Measurements from ENCODE around the gene POU6F2. TPM values are rescaled to one million over a fixed set of nuclear protein-coding genes. Genes with fewer than 3 reads are reported as not detected.

Gene POU6F2
- polyA plus RNA-seq, 2 of the 4 experiments (the other 2 are of a cell fraction) = not detected

DNA sequence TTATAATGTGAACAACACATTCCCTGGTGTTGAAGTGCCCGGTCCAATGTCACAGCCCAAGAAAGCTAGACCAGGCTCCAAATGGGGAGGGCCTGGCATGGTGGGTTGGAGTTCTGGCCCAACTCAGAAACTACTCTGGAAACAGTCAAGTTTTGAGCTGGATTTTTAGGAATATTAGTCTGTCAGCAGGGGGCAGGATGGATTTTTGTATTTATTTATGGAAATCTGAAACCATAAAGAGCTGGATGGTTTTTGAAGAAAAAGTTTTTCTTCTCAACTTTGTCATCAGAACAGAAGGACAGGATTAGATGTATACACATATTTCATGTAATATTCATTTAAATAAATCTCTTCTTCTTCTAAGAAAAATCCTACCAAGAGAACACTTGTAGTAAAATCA is 97.5 kb downstream of the POU6F2 start (continued):
- TF ChIP-seq, protein P1, sequence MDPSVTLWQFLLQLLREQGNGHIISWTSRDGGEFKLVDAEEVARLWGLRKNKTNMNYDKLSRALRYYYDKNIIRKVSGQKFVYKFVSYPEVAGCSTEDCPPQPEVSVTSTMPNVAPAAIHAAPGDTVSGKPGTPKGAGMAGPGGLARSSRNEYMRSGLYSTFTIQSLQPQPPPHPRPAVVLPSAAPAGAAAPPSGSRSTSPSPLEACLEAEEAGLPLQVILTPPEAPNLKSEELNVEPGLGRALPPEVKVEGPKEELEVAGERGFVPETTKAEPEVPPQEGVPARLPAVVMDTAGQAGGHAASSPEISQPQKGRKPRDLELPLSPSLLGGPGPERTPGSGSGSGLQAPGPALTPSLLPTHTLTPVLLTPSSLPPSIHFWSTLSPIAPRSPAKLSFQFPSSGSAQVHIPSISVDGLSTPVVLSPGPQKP (IDR thresholded peaks at IDR 0.05; ENCODE audit: low read depth, low read length) = no peak
- TF ChIP-seq RAD21 (conservative IDR thresholded peaks at IDR 0.05 in 1 of 2, IDR thresholded peaks at IDR 0.05 in 1 of 2) (no peak; a peak in 1 of 5 replicates), NFE2L2 (conservative IDR thresholded peaks at IDR 0.05; ENCODE audit: low read length) (no peak)

DNA sequence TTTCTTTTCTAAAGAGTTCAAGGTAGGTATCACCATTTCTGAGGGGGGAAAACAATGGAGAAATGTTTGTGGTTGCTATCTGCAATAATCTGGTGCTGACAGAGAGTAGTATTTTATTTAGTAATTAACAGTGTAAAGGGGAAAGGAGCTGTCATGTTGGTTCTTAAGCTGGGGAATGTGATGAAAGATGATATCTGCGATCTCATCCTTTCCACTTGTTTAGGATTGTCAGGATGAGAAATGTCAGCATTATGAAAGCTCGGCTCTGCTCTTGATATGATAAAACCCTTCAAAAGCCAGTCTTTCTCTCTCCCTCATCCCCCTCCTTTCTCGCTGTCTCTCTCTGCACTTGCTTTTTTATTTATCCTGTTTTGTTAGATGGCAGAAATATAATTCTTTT is 106.1 kb downstream of the POU6F2 start:
- no peak for ATAC-seq
- WGBS (ENCODE audit: missing lambda C conversion rate) = 45% methylated on average over 3 of the region's 3 CpGs
- no peak for DNase-seq (ENCODE audit: low read depth in 1 of 2, low spot score in 1 of 2)
- Histone ChIP-seq H3K4me2 (no peak overlapping the region), H3K4me3 (no peak overlapping the region), H3K9me3 (no peaks in the 10 kb centered on the region), H3K27ac (no peak overlapping the region), H3K4me1 (no peaks in the 10 kb centered on the region)
- no peak for FAIRE-seq
- TF ChIP-seq RAD21 (conservative IDR thresholded peaks at IDR 0.05 in 1 of 2, IDR thresholded peaks at IDR 0.05 in 1 of 2) = no peak
- TF ChIP-seq RNF2 (IDR thresholded peaks at IDR 0.05; ENCODE audit: borderline replicate concordance, low read depth) = no peak
- TF ChIP-seq PHF8 (IDR thresholded peaks at IDR 0.05; ENCODE audit: borderline replicate concordance, low read depth) = no peak
- no peak for TF ChIP-seq ESRRA (IDR thresholded peaks at IDR 0.05; ENCODE audit: borderline replicate concordance, low read length)
- no peak for TF ChIP-seq MAFK (IDR thresholded peaks at IDR 0.05; ENCODE audit: partially characterized antibody)
- TF ChIP-seq NPAS2 (CRISPR knock-in tag; IDR thresholded peaks at IDR 0.05; ENCODE audit: borderline replicate concordance) = no peak
- TF ChIP-seq, protein P2, sequence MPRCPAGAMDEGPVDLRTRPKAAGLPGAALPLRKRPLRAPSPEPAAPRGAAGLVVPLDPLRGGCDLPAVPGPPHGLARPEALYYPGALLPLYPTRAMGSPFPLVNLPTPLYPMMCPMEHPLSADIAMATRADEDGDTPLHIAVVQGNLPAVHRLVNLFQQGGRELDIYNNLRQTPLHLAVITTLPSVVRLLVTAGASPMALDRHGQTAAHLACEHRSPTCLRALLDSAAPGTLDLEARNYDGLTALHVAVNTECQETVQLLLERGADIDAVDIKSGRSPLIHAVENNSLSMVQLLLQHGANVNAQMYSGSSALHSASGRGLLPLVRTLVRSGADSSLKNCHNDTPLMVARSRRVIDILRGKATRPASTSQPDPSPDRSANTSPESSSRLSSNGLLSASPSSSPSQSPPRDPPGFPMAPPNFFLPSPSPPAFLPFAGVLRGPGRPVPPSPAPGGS (IDR thresholded peaks at IDR 0.05) = no peak
- no peak for TF ChIP-seq ZNF302 (CRISPR knock-in tag; IDR thresholded peaks at IDR 0.05)
- TF ChIP-seq RCOR1 (IDR thresholded peaks at IDR 0.05; ENCODE audit: low read depth, low read length) = no peak
- TF ChIP-seq, protein P3, sequence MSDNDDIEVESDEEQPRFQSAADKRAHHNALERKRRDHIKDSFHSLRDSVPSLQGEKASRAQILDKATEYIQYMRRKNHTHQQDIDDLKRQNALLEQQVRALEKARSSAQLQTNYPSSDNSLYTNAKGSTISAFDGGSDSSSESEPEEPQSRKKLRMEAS (IDR thresholded peaks at IDR 0.05) = no peak
- TF ChIP-seq KDM5A (IDR thresholded peaks at IDR 0.05) = no peak
- no peak for TF ChIP-seq FOXS1 (CRISPR knock-in tag; IDR thresholded peaks at IDR 0.05)
- no peak for TF ChIP-seq RARB (CRISPR knock-in tag; IDR thresholded peaks at IDR 0.05)
- no peak for TF ChIP-seq TP53 (CRISPR knock-in tag; IDR thresholded peaks at IDR 0.05)
- TF ChIP-seq HOXB5 (CRISPR knock-in tag; IDR thresholded peaks at IDR 0.05) = no peak
- TF ChIP-seq NR3C1 (IDR thresholded peaks at IDR 0.05) = no peak
- no peak for TF ChIP-seq SREBF2 (IDR thresholded peaks at IDR 0.05)
- no peak for TF ChIP-seq NFE2L2 (conservative IDR thresholded peaks at IDR 0.05; ENCODE audit: low read length)
- TF ChIP-seq CEBPB (IDR thresholded peaks at IDR 0.05) = no peak
- POLR2A ChIA-PET = no interaction called here
- CTCF ChIA-PET = no interaction called here

DNA sequence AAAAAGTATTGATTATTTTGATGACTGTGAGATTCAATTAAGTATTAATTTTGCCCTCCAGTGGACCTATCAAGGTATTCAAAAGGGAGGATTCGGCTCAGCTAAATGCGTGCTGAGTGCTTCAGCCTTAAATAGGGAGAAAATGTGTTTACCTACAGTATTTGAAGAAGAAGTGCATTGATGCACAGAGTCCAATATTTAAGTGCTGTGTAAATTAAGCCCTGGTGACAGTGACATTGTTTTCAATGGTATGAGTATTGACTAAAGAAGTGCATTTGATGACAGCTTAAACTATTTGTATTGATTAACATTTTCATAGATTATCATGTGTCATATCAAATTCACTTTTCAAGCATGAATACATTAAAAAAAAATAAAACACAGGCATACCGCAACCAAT is 106.6 kb downstream of the POU6F2 start:
- Histone ChIP-seq H3K4me3 (no peak overlapping the region), H3K4me2 (no peak overlapping the region), H3K27ac (no peak overlapping the region), H3K4me1 (no peaks in the 10 kb centered on the region), H3K9me3 (no peaks in the 10 kb centered on the region)
- ATAC-seq = no peak
- WGBS (ENCODE audit: missing lambda C conversion rate) = 31% methylated on average over 3 of the region's 3 CpGs
- ChIA-PET POLR2A (no interaction called here), CTCF (no interaction called here)
- DNase-seq (ENCODE audit: low read depth in 1 of 2, low spot score in 1 of 2) = no peak
- FAIRE-seq = no peak
- TF ChIP-seq ZC3H11A (IDR thresholded peaks at IDR 0.05) = no peak
- TF ChIP-seq, protein P3 (IDR thresholded peaks at IDR 0.05) = no peak
- no peak for TF ChIP-seq HEYL (CRISPR knock-in tag; IDR thresholded peaks at IDR 0.05)
- TF ChIP-seq NR3C1 (IDR thresholded peaks at IDR 0.05) = no peak
- TF ChIP-seq MAFK (IDR thresholded peaks at IDR 0.05; ENCODE audit: partially characterized antibody) = no peak
- TF ChIP-seq TP53 (CRISPR knock-in tag; IDR thresholded peaks at IDR 0.05) = no peak
- no peak for TF ChIP-seq SREBF2 (IDR thresholded peaks at IDR 0.05)
- no peak for TF ChIP-seq HOXB13 (CRISPR knock-in tag; IDR thresholded peaks at IDR 0.05; ENCODE audit: low read depth)
- no peak for TF ChIP-seq HDAC2 (IDR thresholded peaks at IDR 0.05)
- TF ChIP-seq ZSCAN20 (CRISPR knock-in tag; IDR thresholded peaks at IDR 0.05) = no peak
